IPS DF 4.7 (cell line): ENCODE measurements around the gene WFDC1.

Source experiments
- DNase-seq: peaks from one replicate; pipeline ENCODE4 v3.0.0-alpha.2; 2013; ENCODE audit warnings: low spot score; ENCODE audit errors: extremely low read depth

The WFDC1 gene

GRCh38 chr16:84302111-84302954 lies 7.7 kb downstream of the WFDC1 start:
- no peak for DNase-seq

GRCh38 chr16:84303023-84303422 lies 8.3 kb downstream of the WFDC1 start:
- DNase-seq: no peak

GRCh38 chr16:84303516-84303915 lies 8.8 kb downstream of the WFDC1 start:
- DNase-seq: no peak

DNA sequence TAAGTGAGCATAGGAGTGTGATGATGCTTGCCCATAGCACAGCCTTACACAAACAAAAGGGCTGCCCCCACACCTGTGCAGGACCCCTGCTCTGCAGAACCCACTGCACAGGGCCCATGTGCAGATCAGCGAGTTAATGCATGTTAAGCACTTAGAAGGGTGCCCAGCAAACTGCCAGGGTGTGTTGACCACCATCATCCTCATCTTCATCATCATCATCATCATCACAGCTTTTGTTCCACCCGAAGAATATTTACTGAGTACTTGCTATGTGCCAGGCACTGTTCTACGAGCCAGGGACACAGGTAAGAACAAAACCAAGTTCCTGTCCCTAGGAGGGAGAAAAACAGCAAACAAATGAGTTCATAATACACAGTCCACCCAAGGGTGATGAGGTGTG lies 11.9 kb downstream of the WFDC1 start:
- DNase-seq: no peak

GRCh38 chr16:84307209-84307954 lies 12.7 kb downstream of the WFDC1 start:
- DNase-seq: no peak

DNA sequence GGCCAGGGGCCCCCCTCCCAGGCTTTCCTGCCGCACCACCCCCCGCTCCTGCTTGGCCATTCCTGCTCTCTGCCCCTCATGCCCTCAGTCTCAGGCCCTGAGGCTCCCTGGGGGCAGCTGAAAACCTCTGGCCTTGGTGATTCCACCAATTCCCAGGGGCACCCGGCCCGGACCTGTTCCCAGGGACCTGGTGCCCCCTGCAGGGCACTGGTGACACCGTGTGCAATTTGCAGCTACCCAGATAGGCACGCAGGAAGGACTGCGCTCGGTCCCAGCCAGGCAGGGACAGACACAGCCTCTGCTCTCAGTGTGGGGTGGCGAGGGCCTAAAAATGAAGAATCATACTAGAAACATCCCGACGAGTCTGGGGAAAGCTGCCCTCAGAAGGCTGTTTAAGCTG lies 13.4 kb downstream of the WFDC1 start:
- DNase-seq: no peak

- DNase-seq: no peak
These were observed 16.0 kb downstream of the WFDC1 start for GRCh38 chr16:84310642-84311041.

DNA sequence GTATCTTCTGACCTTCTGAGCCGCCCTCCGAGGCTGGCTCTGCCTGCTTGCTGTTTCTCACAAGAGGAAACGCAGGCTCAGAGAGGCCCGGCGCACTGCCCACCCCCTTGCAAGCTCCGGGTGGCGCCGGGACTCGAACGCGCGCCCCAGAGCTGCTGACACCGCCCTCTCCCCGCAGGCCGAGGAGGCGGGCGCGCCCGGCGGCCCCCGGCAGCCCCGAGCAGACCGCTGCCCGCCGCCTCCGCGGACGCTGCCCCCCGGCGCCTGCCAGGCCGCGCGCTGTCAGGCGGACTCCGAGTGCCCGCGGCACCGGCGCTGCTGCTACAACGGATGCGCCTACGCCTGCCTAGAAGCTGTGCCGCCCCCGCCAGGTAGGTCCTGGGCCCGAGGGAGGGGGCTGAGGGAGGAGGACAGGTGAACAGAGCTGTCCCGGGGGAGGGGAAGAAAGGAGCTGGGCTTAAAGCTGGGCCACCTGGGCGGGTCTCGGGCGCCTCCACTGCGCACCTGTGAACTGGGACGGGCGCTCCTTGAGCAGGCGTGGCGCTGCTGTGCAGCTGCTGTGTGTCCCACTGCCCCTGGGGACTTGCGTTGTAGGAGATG lies 18.2 kb downstream of the WFDC1 start:
- DNase-seq: no peak

GRCh38 chr16:84313921-84314320 lies 19.2 kb downstream of the WFDC1 start:
- DNase-seq: no peak

- DNase-seq: no peak
These were observed 19.7 kb downstream of the WFDC1 start for GRCh38 chr16:84314373-84314772.

- DNase-seq: no peak
These were observed 20.1 kb downstream of the WFDC1 start for GRCh38 chr16:84314814-84315213.

GRCh38 chr16:84315422-84315821 lies 20.7 kb downstream of the WFDC1 start:
- DNase-seq: no peak

DNA sequence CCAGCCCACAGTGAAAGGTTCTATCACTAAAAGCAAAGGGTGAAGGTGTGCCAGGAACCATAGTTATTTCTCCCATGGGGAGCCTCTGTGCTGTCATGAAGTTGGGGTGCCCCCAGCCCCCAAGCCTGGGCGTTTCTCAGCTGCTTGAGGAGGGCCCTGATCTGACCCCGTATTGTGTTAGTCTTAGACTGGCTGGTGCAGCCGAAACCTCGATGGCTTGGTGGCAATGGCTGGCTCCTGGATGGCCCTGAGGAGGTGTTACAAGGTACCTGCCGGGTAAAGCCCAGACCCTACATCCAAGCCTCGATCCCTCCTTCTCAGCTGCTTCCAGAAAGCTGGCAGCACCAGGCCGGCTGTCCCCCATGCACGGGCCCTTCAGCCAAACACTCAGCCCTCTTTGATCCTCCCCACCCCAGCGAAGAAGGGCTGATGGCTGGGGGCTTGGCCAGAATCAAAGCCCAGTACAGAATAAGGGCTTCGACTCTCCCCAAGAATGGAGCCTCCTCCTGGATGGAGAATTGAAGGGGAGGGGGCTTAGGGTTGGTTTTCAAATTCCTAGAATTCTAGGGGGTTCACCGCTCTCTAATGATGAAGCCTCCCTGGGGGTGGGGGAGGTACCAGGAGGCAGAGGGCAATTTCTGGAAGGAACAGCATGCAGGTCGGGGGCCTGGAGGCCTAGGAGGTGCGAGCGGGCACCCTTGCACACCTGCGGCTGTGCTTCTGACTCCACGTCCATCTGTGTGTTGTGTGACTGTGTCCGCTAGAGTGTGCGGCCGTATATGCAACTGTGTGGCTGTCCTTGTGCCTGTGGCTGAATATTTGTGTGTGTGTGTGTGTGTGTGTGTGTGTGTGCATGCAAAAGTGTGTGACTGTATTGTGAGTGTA lies 23.7 kb downstream of the WFDC1 start:
- no peak for DNase-seq

DNA sequence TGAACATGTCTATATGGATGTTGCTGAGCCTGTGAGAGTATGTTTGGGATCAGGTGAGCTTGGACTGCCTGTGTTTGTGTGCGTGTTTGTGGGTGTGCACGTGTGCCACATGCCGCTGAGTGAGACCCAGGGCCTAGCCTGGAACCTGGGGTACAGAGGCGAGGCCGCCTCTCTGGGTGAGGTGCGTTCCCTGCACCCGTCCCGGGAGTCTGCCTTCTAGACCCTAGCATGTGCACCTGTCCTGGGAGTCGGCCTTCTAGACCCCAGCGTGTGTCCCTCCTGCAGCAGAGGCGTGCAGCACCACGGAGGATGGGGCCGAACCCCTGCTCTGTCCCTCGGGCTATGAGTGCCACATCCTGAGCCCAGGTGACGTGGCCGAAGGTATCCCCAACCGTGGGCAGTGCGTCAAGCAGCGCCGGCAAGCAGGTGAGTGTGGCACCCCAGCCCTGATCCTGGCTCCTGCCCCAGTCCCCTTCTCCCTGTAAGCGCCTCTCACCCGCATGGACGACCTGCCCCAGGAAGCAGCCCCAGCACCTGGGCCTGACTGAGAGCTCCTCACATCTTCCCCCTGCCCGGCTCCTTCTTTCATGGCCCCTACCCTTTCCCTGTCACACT lies 24.6 kb downstream of the WFDC1 start:
- DNase-seq: no peak

DNA sequence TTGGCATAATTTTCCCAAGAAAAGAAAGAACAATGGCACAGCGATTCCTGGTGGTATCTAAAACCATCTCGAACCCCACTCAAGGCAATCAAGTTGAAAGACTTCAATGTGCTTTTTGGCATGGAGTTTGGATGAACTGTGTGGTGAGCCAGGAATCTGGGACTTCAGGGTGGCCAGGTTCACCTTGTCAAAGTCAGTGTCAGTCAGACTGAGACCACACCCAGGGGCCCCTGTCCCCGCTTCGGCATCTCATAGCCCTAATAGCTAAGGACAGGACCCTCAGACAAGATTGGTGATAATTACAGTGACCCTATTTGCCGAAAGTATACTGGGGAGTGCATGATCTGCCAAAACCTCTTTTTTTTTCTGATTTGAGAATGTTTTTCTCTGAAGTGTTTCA lies 25.8 kb downstream of the WFDC1 start:
- DNase-seq: no peak

DNA sequence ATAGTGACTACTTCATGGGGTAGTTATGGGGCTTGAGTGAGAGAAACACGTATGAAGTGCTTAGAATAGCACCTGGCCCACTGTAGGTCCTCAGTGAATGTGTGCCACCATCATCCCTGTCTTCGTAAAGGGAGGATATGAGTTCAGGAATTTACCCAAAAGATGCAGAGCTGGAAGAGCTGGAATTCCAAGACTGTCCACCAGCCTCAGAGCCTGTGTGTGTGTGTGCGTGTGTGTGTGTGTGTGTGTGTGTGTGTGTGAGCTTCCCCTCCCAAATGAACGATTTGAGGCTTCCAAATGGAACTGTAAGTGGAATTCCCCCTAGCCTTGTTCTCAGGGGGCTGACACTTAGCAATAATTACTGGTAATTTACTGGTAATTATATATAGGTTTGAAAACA lies 27.3 kb downstream of the WFDC1 start:
- DNase-seq: no peak

DNA sequence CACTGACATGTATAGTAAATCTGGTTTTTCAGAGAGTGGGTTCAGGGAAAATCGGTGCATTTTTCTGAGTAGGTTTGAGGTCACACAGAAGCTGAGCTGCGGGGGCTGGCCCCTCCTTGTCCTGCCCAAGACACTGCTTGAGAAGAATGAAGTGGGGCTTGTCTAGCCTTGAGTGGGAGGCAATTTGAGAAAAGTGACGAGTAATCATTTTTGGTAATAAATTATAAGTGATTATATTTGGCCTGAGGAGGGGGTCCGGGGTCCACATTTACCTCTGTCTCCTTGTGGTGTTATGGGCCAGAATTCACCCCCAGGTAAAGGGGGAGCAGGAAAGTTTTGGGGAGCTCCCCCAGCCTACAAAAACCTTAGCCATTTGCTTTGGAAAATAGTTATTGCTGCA lies 28.1 kb downstream of the WFDC1 start:
- no peak for DNase-seq

DNA sequence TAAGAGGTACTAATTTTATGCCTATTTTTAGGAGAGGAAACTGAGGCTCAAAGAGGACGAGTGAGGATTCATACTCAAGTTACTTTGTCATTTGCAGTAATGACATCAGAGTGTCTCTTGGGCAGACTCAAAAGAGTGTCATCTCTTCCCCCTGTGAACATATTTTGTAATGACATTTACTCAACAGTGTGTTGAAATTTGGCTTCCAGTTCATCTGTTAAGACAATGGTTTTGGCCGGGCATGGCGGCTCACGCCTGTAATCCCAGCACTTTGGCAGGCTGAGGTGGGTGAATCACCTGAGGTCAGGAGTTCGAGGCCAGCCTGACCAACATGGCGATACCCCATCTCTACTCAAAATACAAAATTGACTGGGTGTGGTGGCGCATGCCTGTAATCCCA lies 28.9 kb downstream of the WFDC1 start:
- no peak for DNase-seq

DNA sequence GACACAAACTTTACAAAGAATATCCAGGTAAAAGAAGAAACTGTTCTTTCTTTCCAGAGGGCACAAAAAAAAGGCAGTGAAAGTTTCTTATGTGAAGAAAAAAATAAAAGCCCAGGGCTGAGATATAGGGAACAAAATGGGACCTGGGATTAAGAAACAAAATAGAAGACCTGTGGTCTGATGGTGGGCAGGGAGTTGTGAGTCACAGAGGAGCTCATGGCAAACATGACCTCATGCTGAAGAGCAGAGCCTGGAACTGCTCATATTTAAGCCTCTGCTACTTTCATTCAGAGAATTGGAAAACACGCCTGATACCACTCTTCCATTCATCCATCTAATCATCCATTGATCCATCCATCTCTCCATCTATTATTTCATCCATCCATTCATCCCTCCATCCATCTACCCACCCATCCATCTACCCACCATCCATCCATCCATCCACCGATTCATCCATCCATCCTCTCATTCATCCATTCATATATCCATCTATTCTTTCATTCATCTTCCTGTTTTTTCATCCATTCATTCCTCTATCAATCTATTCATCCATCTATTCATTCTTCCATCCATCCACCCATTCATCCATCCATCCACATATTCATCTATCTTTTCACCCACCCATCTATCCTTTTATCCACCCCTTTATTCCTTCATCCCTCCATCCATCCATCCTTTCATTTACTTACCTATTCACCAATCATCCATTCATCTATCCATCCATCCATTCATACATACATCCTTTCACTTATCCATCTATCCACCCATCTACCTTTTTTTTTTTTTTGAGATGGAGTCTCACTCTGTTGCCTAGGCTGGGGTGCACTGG lies 30.0 kb downstream of the WFDC1 start:
- DNase-seq: no peak

GRCh38 chr16:84326545-84326944 lies 31.9 kb downstream of the WFDC1 start:
- DNase-seq: no peak
